ENCODE measurements around the gene GALC.

DNA sequence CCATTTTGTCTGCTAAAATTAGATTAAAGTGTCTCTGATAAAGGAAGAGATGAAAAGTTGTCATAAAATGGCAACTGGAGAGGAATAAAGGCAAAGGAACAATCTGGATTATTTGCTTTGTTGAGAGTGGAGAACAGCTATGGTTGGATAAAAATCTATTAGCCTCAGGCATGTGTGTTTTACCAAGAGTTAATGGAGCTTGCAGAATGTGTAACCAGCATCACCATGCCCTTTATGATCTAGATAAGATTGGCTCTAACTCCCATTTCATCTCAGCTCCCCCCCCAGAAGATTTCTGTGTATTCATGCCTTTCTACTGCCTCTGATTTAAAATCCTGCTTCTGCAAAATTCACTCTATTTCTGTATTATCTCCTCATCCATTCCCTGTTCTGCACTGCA lies 93.8 kb downstream of the GALC start:
- TF ChIP-seq, protein P1, sequence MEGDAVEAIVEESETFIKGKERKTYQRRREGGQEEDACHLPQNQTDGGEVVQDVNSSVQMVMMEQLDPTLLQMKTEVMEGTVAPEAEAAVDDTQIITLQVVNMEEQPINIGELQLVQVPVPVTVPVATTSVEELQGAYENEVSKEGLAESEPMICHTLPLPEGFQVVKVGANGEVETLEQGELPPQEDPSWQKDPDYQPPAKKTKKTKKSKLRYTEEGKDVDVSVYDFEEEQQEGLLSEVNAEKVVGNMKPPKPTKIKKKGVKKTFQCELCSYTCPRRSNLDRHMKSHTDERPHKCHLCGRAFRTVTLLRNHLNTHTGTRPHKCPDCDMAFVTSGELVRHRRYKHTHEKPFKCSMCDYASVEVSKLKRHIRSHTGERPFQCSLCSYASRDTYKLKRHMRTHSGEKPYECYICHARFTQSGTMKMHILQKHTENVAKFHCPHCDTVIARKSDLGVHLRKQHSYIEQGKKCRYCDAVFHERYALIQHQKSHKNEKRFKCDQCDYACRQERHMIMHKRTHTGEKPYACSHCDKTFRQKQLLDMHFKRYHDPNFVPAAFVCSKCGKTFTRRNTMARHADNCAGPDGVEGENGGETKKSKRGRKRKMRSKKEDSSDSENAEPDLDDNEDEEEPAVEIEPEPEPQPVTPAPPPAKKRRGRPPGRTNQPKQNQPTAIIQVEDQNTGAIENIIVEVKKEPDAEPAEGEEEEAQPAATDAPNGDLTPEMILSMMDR (conservative IDR thresholded peaks at IDR 0.05; ENCODE audit: low read depth, low read length), result no peak
- no peak for TF ChIP-seq EZH2phosphoT487 (IDR thresholded peaks at IDR 0.05; ENCODE audit: borderline replicate concordance, low read length)

All from PC-3 (cell line).